Activated B cell treated with CpG ODN at 0.5 μM for 24 hours (primary cell): ENCODE results near the gene FSD2. TPM values are rescaled to one million over a fixed set of nuclear protein-coding genes. Genes with fewer than 3 reads are reported as not detected.

Experiments
- ATAC-seq: fragments of 200-7000 bp; cut with Tn5 transposase; one replicate; pipeline ENCODE4 v1.10.0; 2021; ENCODE audit warnings: low read depth, mild to moderate bottlenecking, moderate library complexity
- CTCF ChIA-PET: fragments of 350-600 bp; sonication (Branson Sonifier 250); formaldehyde crosslinking; loops from one replicate; lab custom pipeline; 2021; ENCODE audit warnings: antibody characterized with exemption; lab: Charles Lee
- POLR2A ChIA-PET: fragments of 350-600 bp; sonication (Branson Sonifier 250); formaldehyde crosslinking; loops from one replicate; lab custom pipeline; 2021; ENCODE audit warnings: antibody characterized with exemption; lab: Charles Lee
- DNase-seq: peaks from one replicate; pipeline ENCODE4 v3.0.0; 2022
- H3K27ac Mint-ChIP-seq: one replicate; pipeline ENCODE4 v1.8.0; 2020; ENCODE audit warnings: mixed read lengths
- H3K27me3 Mint-ChIP-seq: one replicate; pipeline ENCODE4 v1.8.0; 2021; ENCODE audit warnings: mixed read lengths
- H3K36me3 Mint-ChIP-seq: one replicate; pipeline ENCODE4 v1.8.0; 2021; ENCODE audit warnings: low read depth, mixed read lengths
- H3K4me1 Mint-ChIP-seq: one replicate; pipeline ENCODE4 v1.8.0; 2021; ENCODE audit warnings: mixed read lengths
- H3K4me3 Mint-ChIP-seq: one replicate; pipeline ENCODE4 v1.8.0; 2020; ENCODE audit warnings: mild to moderate bottlenecking, mixed read lengths
- H3K9me3 Mint-ChIP-seq: one replicate; pipeline ENCODE4 v1.8.0; 2020; ENCODE audit warnings: mixed read lengths
- intact Hi-C: fragments of 100-400 bp; cut with micrococcal nuclease; formaldehyde crosslinking; loops from one replicate; pipeline ENCODE4 v1.15.1; 2024
- total RNA-seq: library from RNA; stranded (reverse); gene quantifications from 2 replicates; pipeline ENCODE4 v1.2.3, GENCODE V29; 2022
- TF ChIP-seq, protein P1 (sequence below): fragments of 200-600 bp; IDR thresholded peaks from one replicate; pipeline ENCODE4 v1.8.0; 2022; ENCODE audit warnings: antibody characterized with exemption, mild to moderate bottlenecking

The FSD2 gene
- total RNA-seq, 1 donor from 2014 or later, result not detected

DNA sequence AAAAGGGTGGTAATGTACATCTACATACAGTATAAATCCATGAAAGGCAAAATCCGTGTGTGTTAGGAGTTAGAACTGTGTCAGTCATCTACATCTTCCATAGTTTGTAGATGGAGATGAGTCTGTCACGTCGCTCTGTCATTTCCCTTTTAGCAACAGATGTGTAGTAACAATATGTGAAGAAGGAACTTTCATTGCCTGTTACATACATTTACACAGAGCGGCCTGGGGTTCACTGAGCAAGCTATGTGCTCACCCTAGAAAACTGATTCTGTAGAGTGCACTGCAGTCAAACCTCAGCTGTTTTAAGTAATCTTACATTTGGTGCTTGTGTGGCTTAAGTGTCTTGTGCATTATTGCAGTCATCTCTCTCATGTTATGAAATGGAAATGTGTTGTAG lies 54.6 kb downstream of the FSD2 start:
- Mint-ChIP-seq H3K36me3 (peaks cover 52% of the 10 kb centered on the region), H3K4me3 (peak overlapping the region; percentile 100), H3K4me1 (peaks cover 44% of the 10 kb centered on the region), H3K27me3 (no peaks in the 10 kb centered on the region), H3K9me3 (no peaks in the 10 kb centered on the region), H3K27ac (peak overlapping the region; percentile 94)
- intact Hi-C loops, result loop anchor here (2.0 kb wide), 2 partner anchors 71 to 235 kb away; partner anchors contain the start of gene RAMAC
- DNase-seq (no peak), ATAC-seq (no peak)
- TF ChIP-seq, protein P1, sequence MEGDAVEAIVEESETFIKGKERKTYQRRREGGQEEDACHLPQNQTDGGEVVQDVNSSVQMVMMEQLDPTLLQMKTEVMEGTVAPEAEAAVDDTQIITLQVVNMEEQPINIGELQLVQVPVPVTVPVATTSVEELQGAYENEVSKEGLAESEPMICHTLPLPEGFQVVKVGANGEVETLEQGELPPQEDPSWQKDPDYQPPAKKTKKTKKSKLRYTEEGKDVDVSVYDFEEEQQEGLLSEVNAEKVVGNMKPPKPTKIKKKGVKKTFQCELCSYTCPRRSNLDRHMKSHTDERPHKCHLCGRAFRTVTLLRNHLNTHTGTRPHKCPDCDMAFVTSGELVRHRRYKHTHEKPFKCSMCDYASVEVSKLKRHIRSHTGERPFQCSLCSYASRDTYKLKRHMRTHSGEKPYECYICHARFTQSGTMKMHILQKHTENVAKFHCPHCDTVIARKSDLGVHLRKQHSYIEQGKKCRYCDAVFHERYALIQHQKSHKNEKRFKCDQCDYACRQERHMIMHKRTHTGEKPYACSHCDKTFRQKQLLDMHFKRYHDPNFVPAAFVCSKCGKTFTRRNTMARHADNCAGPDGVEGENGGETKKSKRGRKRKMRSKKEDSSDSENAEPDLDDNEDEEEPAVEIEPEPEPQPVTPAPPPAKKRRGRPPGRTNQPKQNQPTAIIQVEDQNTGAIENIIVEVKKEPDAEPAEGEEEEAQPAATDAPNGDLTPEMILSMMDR, result no peak
- ChIA-PET CTCF (interaction anchor here (1.1 to 1.6 kb wide), 2 partner anchors 82 to 249 kb away, joined by 3 to 4 read pairs; no protein-coding TSS in a partner anchor), POLR2A (interaction anchor here (0.6 to 3.9 kb wide), 8 partner anchors 30 to 234 kb away, joined by 3 to 42 read pairs (median 6); partner anchors contain the start of genes RAMAC, RPS17 and WHAMM)

DNA sequence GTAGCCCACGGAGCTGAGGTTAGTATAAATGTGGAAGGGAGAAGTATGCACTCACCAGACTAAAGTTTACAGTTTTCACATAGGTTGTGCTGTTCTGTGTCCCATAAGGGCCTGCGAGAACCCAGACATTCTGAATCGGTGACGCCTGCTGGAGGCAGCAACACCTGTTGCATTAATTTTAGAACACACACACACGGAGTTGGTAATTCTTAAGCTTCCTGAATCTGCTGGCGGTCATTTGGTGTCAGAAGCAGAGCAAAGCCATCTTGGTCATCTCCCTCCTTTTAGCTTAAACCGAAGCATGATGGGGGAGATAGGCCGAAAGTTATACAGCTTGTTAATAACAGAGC lies 55.1 kb downstream of the FSD2 start:
- Mint-ChIP-seq H3K27me3 (no peaks in the 10 kb centered on the region), H3K4me1 (peaks cover 44% of the 10 kb centered on the region), H3K4me3 (peak overlapping the region; percentile 100), H3K27ac (peak overlapping the region; percentile 94), H3K9me3 (no peaks in the 10 kb centered on the region), H3K36me3 (peaks cover 47% of the 10 kb centered on the region)
- TF ChIP-seq, protein P1, result no peak
- no peak for DNase-seq
- ChIA-PET CTCF (interaction anchor here (1.1 to 2.0 kb wide), 4 partner anchors 60 to 260 kb away, joined by 3 to 9 read pairs (median 6); partner anchors contain the start of genes C15orf40 and WHAMM), POLR2A (interaction anchor here (0.6 to 3.9 kb wide), 12 partner anchors 20 to 316 kb away, joined by 3 to 42 read pairs (median 5); partner anchors contain the start of genes BTBD1, C15orf40, FSD2 and RAMAC)
- peak; percentile 32 for ATAC-seq
- intact Hi-C loops, result loop anchor here (1.0 to 2.0 kb wide), 7 partner anchors 42 to 260 kb away; partner anchors contain the start of genes AP3B2, C15orf40, RAMAC and RPS17

DNA sequence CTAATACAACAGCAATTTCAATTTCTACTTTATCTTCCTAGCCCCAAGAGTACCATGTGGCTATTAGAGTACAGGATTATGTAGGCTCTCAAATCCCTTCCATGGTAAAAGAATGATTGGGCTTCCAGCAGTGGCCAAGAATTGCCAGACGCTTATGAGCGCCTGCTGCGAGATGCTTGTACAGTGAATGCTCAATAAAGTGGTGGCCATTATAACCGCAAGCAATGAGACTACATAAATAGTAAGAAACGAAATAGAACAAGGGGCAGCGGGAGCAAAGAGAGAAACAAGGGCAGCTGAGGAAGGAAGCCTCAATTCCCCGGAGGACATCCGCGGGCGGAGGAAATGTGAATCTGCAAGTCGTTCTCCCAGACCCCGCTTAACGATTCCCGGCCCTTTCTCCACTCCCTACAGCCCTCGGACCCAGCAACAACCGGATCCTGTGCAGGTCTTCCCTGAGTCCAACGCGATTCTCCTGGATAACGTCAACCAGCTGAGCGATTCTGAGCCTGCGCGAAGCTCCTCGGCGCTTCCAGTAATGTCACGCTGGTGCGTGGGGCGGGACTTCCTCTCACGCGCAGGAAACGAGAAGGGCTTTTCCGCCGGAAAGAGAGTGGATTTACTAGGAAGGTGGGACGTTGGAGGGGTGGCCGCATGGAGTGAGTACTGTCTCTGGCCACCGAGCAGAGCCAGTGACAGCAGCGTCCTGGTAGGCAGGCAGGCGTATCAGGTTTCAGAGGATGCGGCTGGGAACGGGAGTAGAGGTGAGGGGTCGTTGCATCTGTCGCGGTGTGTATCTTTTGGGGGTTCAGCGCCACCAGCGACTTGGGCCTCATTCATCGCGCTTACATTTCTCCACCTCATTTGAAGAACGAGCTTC lies 55.7 kb downstream of the FSD2 start:
- ATAC-seq, result peak; percentile 95
- CTCF ChIA-PET, result interaction anchor here (0.8 to 2.0 kb wide), 5 partner anchors 61 to 261 kb away, joined by 3 to 9 read pairs (median 4); partner anchors contain the start of genes C15orf40 and WHAMM
- Mint-ChIP-seq H3K4me3 (peak overlapping the region; percentile 100), H3K9me3 (no peaks in the 10 kb centered on the region), H3K36me3 (peaks cover 40% of the 10 kb centered on the region), H3K27ac (peak overlapping the region; percentile 94), H3K27me3 (no peaks in the 10 kb centered on the region), H3K4me1 (peaks cover 44% of the 10 kb centered on the region)
- POLR2A ChIA-PET, result interaction anchor here (0.6 to 3.9 kb wide), 13 partner anchors 20 to 317 kb away, joined by 3 to 42 read pairs (median 5); partner anchors contain the start of genes BTBD1, C15orf40, FSD2 and RAMAC
- TF ChIP-seq, protein P1, result no peak
- intact Hi-C loops, result loop anchor here (1.0 to 2.0 kb wide), 7 partner anchors 41 to 261 kb away; partner anchors contain the start of genes AP3B2, C15orf40, RAMAC and RPS17
- DNase-seq, result peak; percentile 76

DNA sequence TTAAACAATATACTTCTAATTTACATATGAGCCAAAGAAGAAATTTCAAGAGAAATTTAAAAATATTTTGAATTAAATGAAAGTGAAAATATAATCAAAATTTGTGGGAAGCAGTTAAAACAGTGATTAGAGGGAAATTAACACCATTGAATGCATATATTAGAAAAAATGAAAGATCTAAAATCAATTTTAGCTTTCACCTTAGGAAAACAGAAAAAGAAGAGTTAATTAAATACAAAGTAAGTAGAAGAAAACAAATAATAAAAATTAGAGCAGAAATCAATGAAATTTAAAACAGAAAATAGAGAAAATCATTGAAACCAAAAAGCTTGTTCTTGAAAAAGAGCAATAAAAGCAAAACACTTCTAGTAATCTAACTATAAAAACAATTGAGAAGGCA lies 57.6 kb downstream of the FSD2 start:
- ChIA-PET CTCF (no interaction called here), POLR2A (no interaction called here)
- Mint-ChIP-seq H3K27ac (no peak overlapping the region), H3K27me3 (no peaks in the 10 kb centered on the region), H3K9me3 (no peaks in the 10 kb centered on the region), H3K4me3 (no peak overlapping the region), H3K36me3 (peaks cover 25% of the 10 kb centered on the region), H3K4me1 (peaks cover 43% of the 10 kb centered on the region)
- DNase-seq, result no peak
- ATAC-seq, result no peak
- TF ChIP-seq, protein P1, result no peak
- intact Hi-C loops, result no loop called here
